ENCODE data around the gene ZFAND6.

Gene ZFAND6

DNA sequence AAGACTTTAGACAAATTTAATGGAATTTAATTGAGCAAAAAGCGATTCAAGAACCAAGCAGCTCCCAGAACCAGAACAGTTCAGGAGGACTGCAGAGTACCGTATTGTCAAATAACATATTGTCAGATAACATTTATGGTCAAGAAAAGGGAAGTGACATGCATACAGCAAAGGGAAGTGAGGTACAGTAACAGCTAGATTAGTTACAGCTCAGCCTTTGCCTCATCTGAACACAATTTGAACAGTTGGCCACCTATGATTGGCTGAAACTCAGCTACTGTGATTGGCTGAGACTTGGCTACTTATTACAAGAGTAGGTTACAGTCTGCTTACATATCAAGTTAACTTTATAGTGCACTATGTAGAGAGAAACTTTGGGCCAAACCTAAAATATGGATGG lies 21.9 kb downstream of the ZFAND6 start:
- no peak for DNase-seq (ENCODE audit: low read depth)
- TF ChIP-seq, protein P1, sequence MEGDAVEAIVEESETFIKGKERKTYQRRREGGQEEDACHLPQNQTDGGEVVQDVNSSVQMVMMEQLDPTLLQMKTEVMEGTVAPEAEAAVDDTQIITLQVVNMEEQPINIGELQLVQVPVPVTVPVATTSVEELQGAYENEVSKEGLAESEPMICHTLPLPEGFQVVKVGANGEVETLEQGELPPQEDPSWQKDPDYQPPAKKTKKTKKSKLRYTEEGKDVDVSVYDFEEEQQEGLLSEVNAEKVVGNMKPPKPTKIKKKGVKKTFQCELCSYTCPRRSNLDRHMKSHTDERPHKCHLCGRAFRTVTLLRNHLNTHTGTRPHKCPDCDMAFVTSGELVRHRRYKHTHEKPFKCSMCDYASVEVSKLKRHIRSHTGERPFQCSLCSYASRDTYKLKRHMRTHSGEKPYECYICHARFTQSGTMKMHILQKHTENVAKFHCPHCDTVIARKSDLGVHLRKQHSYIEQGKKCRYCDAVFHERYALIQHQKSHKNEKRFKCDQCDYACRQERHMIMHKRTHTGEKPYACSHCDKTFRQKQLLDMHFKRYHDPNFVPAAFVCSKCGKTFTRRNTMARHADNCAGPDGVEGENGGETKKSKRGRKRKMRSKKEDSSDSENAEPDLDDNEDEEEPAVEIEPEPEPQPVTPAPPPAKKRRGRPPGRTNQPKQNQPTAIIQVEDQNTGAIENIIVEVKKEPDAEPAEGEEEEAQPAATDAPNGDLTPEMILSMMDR (IDR thresholded peaks at IDR 0.05; ENCODE audit: control insufficient read depth, insufficient read depth, low read depth, low read length, missing control alignments) = no peak
- no peak overlapping the region for H3K4me3 ChIP-seq (ENCODE audit: control insufficient read depth, low read depth, low read length)

DNA sequence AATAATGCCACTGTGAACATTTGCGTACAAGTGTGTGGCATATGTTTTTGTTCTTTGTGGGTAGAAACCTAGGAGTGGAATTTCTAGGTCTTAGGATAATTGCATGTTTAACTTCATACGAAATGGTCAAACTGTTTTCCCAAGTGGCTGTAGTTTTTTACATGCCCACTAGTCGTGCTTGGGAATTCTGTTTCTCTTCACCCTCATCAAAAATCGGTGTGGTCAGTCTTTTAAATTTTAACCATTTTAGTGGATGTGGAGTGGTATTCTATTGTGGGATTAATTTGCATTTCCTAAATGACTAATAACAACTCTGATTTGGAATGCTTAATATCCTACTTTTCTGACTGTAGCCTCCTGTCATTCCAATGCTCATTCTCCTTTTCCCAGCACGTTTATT lies 27.6 kb downstream of the ZFAND6 start:
- no peak overlapping the region for H3K4me3 ChIP-seq (ENCODE audit: control insufficient read depth, low read depth, low read length)
- TF ChIP-seq, protein P1 (IDR thresholded peaks at IDR 0.05; ENCODE audit: control insufficient read depth, insufficient read depth, low read depth, low read length, missing control alignments) = peak; percentile 30
- no peak for DNase-seq (ENCODE audit: low read depth)

DNA sequence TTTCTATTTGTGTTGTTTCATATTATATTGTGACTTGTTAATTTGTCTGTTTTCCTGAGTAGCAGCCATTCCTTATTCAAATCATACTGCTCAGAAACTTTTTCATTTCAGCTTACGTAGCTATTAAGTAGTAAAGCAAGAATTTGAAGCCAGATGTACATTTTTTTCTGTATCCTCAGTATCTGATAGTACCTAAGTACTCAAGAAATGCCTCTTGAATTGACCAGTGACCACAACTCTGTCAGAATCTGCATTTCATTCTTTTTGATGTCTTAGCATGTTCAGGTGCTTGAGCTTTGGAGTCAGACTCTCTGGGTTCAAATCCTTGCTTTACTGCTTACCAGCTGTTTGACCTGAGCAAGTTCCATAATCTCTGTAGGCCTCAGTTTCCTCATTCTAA lies 30.6 kb downstream of the ZFAND6 start:
- no peak overlapping the region for H3K4me3 ChIP-seq (ENCODE audit: control insufficient read depth, low read depth, low read length)
- DNase-seq (ENCODE audit: low read depth) = no peak
- TF ChIP-seq, protein P1 (IDR thresholded peaks at IDR 0.05; ENCODE audit: control insufficient read depth, insufficient read depth, low read depth, low read length, missing control alignments) = no peak

DNA sequence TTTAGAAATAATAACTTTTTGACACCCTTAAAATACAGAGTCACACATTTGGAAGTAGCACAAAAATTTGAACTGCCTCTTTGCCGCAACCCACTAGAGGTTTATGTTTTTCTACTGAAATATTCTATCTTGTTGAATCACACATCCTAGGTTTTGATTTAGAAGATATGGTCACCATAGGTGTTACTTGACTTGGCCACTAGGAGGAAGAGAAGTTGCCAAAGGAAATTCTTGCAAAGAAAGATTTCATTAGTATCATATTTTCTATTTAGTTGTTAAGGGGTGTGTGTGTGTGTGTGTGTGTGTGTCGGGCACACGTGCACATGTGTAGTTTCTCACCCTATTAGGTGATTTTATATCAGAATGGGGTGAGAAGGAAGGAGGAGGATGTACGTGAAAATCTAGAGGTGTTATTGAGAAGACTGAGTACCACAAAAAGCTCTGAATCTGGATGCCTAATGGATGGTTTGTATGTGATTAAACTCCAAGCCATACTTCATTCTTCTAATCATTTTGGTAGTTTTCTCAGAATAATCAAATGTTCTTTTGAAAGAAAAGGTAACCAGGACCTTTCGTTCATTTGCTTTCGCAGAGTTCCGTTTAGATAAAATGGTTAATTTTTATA lies 31.5 kb downstream of the ZFAND6 start:
- no peak for DNase-seq (ENCODE audit: low read depth)
- TF ChIP-seq, protein P1 (IDR thresholded peaks at IDR 0.05; ENCODE audit: control insufficient read depth, insufficient read depth, low read depth, low read length, missing control alignments) = peak; percentile 35
- no peak overlapping the region for H3K4me3 ChIP-seq (ENCODE audit: control insufficient read depth, low read depth, low read length)

DNA sequence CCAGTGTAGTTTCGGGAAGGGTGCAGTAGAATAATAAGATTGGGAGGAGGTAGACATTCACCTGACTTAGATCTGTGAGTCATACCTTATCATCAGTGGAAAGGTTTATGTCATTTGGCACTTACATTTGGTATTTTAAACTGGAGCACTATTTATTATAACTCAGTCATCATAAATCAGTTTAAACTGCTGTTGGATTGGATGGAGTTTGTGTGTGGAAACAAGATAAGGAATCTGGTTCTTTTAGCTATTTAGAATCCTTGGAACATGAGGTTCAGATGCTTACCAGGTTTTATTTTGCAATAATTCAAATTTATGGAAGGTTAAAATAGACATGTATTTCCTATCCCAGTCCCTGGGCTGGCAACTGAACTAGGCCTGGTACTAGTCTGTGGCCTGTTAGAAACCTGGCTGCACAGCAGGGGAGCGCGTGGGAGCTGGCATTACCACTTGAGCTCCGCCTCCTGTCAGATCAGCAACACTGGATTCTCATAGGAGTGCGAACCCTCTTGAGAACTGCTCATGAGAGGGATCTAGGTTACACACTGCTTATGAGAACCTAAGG lies 34.5 kb downstream of the ZFAND6 start:
- TF ChIP-seq, protein P1 (IDR thresholded peaks at IDR 0.05; ENCODE audit: control insufficient read depth, insufficient read depth, low read depth, low read length, missing control alignments) = no peak
- no peak overlapping the region for H3K4me3 ChIP-seq (ENCODE audit: control insufficient read depth, low read depth, low read length)
- DNase-seq (ENCODE audit: low read depth) = no peak

DNA sequence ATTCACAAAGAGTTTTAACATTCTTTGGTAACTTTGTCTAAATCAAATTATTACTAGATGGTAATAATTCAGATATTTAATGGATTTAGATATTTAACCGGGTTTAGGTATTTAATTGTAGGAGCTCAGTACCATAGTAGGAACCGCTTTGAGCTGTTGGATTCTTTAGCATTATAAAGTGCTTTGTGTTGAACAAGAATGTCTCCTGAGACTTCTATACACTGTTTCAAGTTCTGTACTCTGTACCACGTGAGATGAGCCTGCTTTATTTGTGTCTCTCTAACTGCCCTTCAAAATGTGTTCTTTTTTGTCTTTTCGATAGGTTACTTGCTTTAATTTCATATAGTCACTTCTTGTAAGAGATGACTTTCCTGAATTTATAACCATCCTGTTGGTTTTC lies 36.0 kb downstream of the ZFAND6 start:
- TF ChIP-seq, protein P1 (IDR thresholded peaks at IDR 0.05; ENCODE audit: control insufficient read depth, insufficient read depth, low read depth, low read length, missing control alignments) = no peak
- H3K4me3 ChIP-seq (ENCODE audit: control insufficient read depth, low read depth, low read length) = no peak overlapping the region
- no peak for DNase-seq (ENCODE audit: low read depth)

Data from AG09309 (cell line).